Activated CD8-positive, alpha-beta T cell treated with anti-CD3 and anti-CD28 coated beads for 36 hours (primary cell): Measurements from ENCODE around the gene TMEM270. TPM values are rescaled to one million over a fixed set of nuclear protein-coding genes. Genes with fewer than 3 reads are reported as not detected.

Experiments used
- ATAC-seq: fragments of 200-7000 bp; cut with Tn5 transposase; one replicate; pipeline ENCODE4 v1.10.0; 2021; ENCODE audit warnings: mild to moderate bottlenecking, moderate library complexity
- CTCF ChIA-PET: fragments of 350-600 bp; sonication (Branson Sonifier 250); formaldehyde crosslinking; loops from one replicate; lab custom pipeline; 2021; ENCODE audit warnings: antibody characterized with exemption; lab: Charles Lee
- POLR2A ChIA-PET: fragments of 350-600 bp; sonication (Branson Sonifier 250); formaldehyde crosslinking; loops from one replicate; lab custom pipeline; 2021; ENCODE audit warnings: antibody characterized with exemption; lab: Charles Lee
- DNase-seq: peaks from one replicate; pipeline ENCODE4 v3.0.0-alpha.2; 2020
- H3K27ac Mint-ChIP-seq: one replicate; pipeline ENCODE4 v1.8.0; 2021; ENCODE audit warnings: mild to moderate bottlenecking, mixed read lengths
- H3K27me3 Mint-ChIP-seq: one replicate; pipeline ENCODE4 v1.8.0; 2021; ENCODE audit warnings: mixed read lengths
- H3K36me3 Mint-ChIP-seq: one replicate; pipeline ENCODE4 v1.8.0; 2021; ENCODE audit warnings: low read depth, mixed read lengths
- H3K4me1 Mint-ChIP-seq: one replicate; pipeline ENCODE4 v1.8.0; 2021; ENCODE audit warnings: low read depth, mixed read lengths
- H3K4me3 Mint-ChIP-seq: one replicate; pipeline ENCODE4 v1.8.0; 2021; ENCODE audit warnings: mild to moderate bottlenecking, moderate library complexity, mixed read lengths
- H3K9me3 Mint-ChIP-seq: one replicate; pipeline ENCODE4 v1.8.0; 2021; ENCODE audit warnings: mixed read lengths
- intact Hi-C: fragments of 100-400 bp; cut with micrococcal nuclease; formaldehyde crosslinking; loops from one replicate; pipeline ENCODE4 v1.10.0; 2022
- total RNA-seq, 2 experiments: library from RNA; stranded (reverse); gene quantifications; one replicate each; pipeline ENCODE4 v1.2.3, GENCODE V29; 2021
- TF ChIP-seq, protein P1 (sequence below): fragments of 200-600 bp; IDR thresholded peaks from one replicate; pipeline ENCODE4 v1.8.0; 2022; ENCODE audit warnings: antibody characterized with exemption, mild to moderate bottlenecking

The TMEM270 gene
- total RNA-seq, 2 experiments from 2014 or later, result not detected

DNA sequence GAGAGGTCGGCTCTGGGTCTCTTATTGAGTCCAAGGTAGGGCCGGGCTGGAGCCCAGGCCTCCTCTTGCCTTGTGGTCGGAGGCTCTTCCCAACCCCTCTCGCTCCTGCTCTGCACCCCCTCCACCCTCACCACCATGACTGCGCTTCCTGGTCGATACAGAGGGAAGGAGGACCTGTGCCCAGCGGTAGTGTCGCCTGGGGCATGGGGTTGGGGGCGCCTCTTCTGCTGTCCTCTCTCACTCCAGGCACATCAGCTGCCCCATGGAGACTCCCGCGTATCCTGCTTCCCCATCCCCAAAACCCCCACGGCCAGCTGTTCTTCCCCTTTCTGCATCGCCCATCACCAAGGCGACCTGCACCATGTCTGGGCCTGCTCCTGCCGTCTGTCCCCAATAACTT, 44.4 kb downstream of the TMEM270 start:
- no peak for ATAC-seq
- no peaks in the 10 kb centered on the region for H3K36me3 Mint-ChIP-seq
- ChIA-PET CTCF (no interaction called here), POLR2A (no interaction called here)
- H3K9me3 Mint-ChIP-seq, result no peaks in the 10 kb centered on the region
- no peak for DNase-seq
- H3K27me3 Mint-ChIP-seq, result no peaks in the 10 kb centered on the region
- no peak overlapping the region for H3K4me3 Mint-ChIP-seq
- TF ChIP-seq, protein P1, sequence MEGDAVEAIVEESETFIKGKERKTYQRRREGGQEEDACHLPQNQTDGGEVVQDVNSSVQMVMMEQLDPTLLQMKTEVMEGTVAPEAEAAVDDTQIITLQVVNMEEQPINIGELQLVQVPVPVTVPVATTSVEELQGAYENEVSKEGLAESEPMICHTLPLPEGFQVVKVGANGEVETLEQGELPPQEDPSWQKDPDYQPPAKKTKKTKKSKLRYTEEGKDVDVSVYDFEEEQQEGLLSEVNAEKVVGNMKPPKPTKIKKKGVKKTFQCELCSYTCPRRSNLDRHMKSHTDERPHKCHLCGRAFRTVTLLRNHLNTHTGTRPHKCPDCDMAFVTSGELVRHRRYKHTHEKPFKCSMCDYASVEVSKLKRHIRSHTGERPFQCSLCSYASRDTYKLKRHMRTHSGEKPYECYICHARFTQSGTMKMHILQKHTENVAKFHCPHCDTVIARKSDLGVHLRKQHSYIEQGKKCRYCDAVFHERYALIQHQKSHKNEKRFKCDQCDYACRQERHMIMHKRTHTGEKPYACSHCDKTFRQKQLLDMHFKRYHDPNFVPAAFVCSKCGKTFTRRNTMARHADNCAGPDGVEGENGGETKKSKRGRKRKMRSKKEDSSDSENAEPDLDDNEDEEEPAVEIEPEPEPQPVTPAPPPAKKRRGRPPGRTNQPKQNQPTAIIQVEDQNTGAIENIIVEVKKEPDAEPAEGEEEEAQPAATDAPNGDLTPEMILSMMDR, result no peak
- intact Hi-C loops, result no loop called here
- H3K27ac Mint-ChIP-seq, result no peak overlapping the region
- H3K4me1 Mint-ChIP-seq, result no peaks in the 10 kb centered on the region

DNA sequence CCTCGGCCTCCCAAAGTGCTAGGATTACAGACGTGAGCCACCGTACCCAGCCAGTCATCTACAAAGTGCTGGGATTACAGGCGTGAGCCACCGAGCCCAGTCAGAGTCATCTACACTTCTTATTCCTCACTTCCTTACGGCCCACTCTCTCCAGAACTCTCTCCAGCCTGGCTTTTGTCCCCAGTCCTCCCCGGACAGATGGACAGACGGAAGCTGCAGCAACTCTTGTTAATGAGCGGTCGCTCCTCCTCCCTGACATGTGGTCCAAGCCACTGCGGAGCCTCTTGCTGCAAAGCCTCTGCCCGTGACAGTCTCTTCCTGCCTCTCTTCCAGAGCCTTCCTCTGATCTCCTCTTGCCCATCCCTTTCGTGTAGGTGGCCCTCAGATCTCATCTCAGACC, 45.9 kb downstream of the TMEM270 start:
- ChIA-PET CTCF (no interaction called here), POLR2A (no interaction called here)
- ATAC-seq, result no peak

DNA sequence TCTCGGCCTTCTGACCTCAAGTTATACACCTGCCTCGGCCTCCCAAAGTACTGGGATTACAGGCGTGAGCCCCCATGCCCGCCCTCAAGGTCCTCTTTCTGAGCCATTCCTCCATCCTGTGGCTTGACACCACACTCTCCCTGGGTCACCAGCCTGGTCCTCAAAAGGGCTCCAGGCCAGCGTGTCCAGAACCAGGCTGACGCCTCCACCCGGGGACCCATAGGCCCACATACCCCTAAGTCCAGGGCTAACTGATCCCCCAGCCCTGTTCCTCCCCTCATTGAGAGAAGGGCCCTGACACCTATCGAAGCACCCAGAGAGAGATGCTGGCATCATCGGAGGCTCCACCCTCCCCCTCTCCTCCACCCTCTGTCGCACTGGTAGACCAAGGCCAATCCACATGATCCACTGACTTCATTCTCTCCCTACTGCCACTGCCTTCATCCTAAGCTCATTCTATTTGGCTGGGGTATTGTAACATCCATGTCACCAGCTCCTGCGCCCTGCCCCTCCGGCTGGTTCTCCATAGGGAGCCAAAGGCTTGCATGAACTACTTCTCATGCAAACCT, 46.7 kb downstream of the TMEM270 start:
- no peaks in the 10 kb centered on the region for H3K4me1 Mint-ChIP-seq
- H3K4me3 Mint-ChIP-seq, result no peak overlapping the region
- ATAC-seq (no peak), DNase-seq (no peak)
- peaks cover 2% of the 10 kb centered on the region for H3K27me3 Mint-ChIP-seq
- ChIA-PET POLR2A (no interaction called here), CTCF (interaction anchor here (0.6 kb wide), 1 partner anchor 143 kb away, joined by 3 read pairs; no protein-coding TSS in a partner anchor)
- intact Hi-C loops, result no loop called here
- H3K27ac Mint-ChIP-seq, result no peak overlapping the region
- TF ChIP-seq, protein P1, result no peak
- H3K36me3 Mint-ChIP-seq, result no peaks in the 10 kb centered on the region
- H3K9me3 Mint-ChIP-seq, result no peaks in the 10 kb centered on the region

More for the DNA sequence above, 45.9 kb downstream of the TMEM270 start:
- Mint-ChIP-seq H3K4me1 (no peaks in the 10 kb centered on the region), H3K27me3 (peaks cover 2% of the 10 kb centered on the region), H3K4me3 (no peak overlapping the region), H3K27ac (no peak overlapping the region), H3K36me3 (no peaks in the 10 kb centered on the region), H3K9me3 (no peaks in the 10 kb centered on the region)
- DNase-seq, result no peak
- intact Hi-C loops, result no loop called here
- TF ChIP-seq, protein P1, result no peak

DNA sequence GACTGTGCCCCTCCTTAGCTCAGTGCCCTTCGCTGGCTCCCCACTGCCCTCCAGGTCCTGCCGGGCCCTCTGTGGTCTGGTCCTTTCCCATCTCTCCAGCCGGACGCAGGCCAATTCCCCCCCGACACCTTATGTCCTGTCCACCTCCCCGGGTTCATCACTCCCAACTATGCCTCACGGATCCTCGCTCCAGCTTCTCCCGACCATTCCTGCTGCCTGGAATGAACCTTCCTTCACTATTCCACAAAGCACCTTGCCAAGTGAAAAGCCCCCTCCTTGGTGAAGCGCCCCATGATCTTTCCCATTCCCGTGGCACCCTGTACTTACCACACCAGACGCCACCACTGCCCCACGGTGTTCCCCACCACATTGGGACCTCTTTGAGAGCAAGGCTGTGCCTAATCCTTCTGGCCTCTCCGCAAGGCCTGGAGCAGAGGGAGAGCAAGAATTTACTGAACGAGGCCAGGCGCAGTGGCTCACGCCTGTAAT, 47.2 kb downstream of the TMEM270 start:
- TF ChIP-seq, protein P1, result no peak
- POLR2A ChIA-PET, result no interaction called here
- intact Hi-C loops, result no loop called here
- H3K4me1 Mint-ChIP-seq, result no peaks in the 10 kb centered on the region
- DNase-seq (no peak), ATAC-seq (no peak)
- H3K9me3 Mint-ChIP-seq, result no peaks in the 10 kb centered on the region
- H3K36me3 Mint-ChIP-seq, result no peaks in the 10 kb centered on the region
- peaks cover 2% of the 10 kb centered on the region for H3K27me3 Mint-ChIP-seq
- CTCF ChIA-PET, result interaction anchor here (0.6 kb wide), 1 partner anchor 143 kb away, joined by 3 read pairs; no protein-coding TSS in a partner anchor
- H3K4me3 Mint-ChIP-seq, result no peak overlapping the region
- H3K27ac Mint-ChIP-seq, result no peak overlapping the region

DNA sequence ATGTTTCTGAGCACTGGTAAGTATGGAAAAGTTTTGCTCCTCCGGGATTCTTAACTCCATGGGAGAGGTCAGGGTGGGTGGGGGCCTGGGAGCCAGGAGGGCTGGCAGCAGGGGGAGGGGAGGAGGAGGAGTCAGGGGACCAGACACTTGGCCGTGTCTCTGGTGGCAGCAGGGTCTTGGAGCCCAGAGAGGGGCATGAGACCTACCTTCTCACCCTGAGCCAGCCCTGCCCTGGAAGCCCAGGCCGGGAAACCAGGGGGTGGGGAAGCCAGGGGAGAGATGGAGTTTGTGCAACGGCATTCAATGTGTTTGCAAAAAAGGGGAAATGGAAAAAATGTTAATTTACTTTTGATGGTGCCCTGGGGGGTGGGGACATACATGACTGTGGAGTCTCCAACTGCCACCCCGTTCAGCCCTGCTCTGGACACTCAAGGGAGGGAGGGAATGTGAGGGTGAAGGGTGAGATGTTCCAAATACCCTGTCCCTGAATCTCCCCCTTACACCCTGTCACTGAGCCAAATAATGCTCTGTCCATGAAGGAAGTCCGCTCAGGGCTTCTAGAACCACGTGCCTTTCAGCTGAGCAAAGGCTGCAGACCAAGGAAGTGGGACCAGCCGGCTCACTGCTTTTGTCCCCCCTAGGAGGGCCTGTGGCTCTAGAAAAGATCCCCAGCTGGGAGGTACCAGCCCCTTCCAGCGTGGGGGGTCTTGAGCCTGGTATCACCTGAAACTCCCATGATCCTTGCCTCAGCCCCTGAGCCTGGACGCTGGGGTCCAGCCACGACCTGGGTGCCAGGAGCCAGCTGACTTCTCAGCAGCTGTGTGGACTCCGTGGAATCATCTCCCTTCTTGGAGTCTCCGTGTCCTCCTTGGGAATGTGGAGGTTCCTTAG, 48.3 kb downstream of the TMEM270 start:
- no peak for ATAC-seq
- CTCF ChIA-PET, result no interaction called here
- DNase-seq, result no peak
- TF ChIP-seq, protein P1, result no peak
- POLR2A ChIA-PET, result no interaction called here
- Mint-ChIP-seq H3K9me3 (no peaks in the 10 kb centered on the region), H3K27ac (no peak overlapping the region), H3K4me3 (no peak overlapping the region), H3K27me3 (peaks cover 2% of the 10 kb centered on the region), H3K4me1 (no peaks in the 10 kb centered on the region), H3K36me3 (no peaks in the 10 kb centered on the region)
- intact Hi-C loops, result no loop called here
